ENCODE measurements around the gene BORCS6.
"Not testable (repeated sequence)": the region's sequence is repeated elsewhere in the genome, so short reads cannot be mapped to it uniquely, and the experiment has no call there.

The BORCS6 gene

DNA sequence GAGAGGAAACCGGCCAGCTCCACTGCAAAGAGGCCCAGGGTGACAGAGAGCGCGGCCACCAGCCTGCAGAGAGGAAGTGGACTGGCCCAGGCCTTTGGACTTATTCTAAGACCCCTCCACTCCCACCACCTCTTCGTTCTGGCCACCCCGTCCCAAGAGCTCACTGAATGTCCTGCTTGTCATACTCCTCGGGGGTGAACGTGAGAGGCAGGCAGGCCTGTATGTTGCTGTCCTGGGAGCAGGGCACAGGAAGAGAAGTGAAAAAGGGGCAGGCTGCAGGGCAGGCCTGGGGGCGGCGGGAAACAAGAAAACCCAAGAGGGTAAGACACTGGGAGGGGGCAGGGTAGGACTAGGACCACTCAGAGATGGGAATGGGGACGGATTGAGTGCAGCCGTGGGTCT lies 14.2 kb downstream of the BORCS6 start:
- H3K27ac ChIP-seq (ENCODE audit: low read depth, low read length), result peak overlapping the region; percentile 45

DNA sequence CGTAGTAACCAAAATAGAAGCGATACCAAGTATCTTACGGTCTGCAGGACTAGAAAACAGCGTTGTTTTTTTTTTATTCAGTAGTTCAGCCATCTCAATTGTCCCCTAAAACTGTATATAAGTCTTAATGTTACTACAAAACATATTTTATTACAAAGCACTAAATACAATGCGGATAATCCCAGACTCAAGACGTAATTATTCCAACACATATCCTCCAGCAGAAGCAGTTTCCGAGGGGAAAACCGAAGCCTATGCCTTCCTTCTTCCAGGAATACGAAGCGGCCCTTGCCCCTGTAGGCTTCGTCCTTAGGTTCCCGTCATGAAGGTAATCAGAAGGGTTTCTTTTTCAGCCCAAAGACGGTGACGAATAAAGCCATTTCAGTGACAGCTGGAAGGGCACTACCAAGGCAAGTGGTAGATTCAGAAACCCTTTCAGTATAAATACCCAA lies 16.1 kb downstream of the BORCS6 start:
- no peak for TF ChIP-seq EZH2phosphoT487 (conservative IDR thresholded peaks at IDR 0.05; ENCODE audit: low read length)
- TF ChIP-seq CTCF (IDR thresholded peaks at IDR 0.05; ENCODE audit: insufficient read depth, low read length, poor library complexity, severe bottlenecking), result no peak
- H4K20me1 ChIP-seq (ENCODE audit: low read depth, low read length), result no peaks in the 10 kb centered on the region
- peak overlapping the region; percentile 58 for H3K9ac ChIP-seq (ENCODE audit: low read length)
- peak overlapping the region; percentile 57 for H3K4me3 ChIP-seq (ENCODE audit: insufficient read depth, low read length, poor library complexity, severe bottlenecking)
- peaks cover 28% of the 10 kb centered on the region for H3F3A ChIP-seq (ENCODE audit: insufficient read depth)
- H3K4me2 ChIP-seq (ENCODE audit: low read depth, low read length, poor library complexity, severe bottlenecking), result peak overlapping the region; percentile 86
- H3K9me2 ChIP-seq (replicated peaks; ENCODE audit: insufficient read depth, low read length), result no peaks in the 10 kb centered on the region
- H3K9me3 ChIP-seq (ENCODE audit: insufficient read depth, low read length), result no peaks in the 10 kb centered on the region
- H3K79me2 ChIP-seq (ENCODE audit: insufficient read depth, low read length), result no peaks in the 10 kb centered on the region; the same call in 1 of the 2 replicates
- H2AFZ ChIP-seq (ENCODE audit: low read depth, low read length, severe bottlenecking), result peak overlapping the region; percentile 73
- no peaks in the 10 kb centered on the region for H3K36me3 ChIP-seq (ENCODE audit: low read length)
- peak overlapping the region; percentile 92 for H3K27ac ChIP-seq (ENCODE audit: low read depth, low read length)
- no peaks in the 10 kb centered on the region for H3K27me3 ChIP-seq (ENCODE audit: low read length)

More for the DNA sequence above, 14.2 kb downstream of the BORCS6 start:
- Histone ChIP-seq H3K79me2 (ENCODE audit: insufficient read depth, low read length) (no peaks in the 10 kb centered on the region; the same call in 1 of the 2 replicates), H4K20me1 (ENCODE audit: low read depth, low read length) (no peaks in the 10 kb centered on the region), H3K36me3 (ENCODE audit: low read length) (no peaks in the 10 kb centered on the region), H3K4me3 (ENCODE audit: insufficient read depth, low read length, poor library complexity, severe bottlenecking) (peak overlapping the region; percentile 78), H2AFZ (ENCODE audit: low read depth, low read length, severe bottlenecking) (peak overlapping the region; percentile 86), H3K9me2 (replicated peaks; ENCODE audit: insufficient read depth, low read length) (no peaks in the 10 kb centered on the region), H3K27me3 (ENCODE audit: low read length) (no peaks in the 10 kb centered on the region), H3K9ac (ENCODE audit: low read length) (peak overlapping the region; percentile 87), H3K4me2 (ENCODE audit: low read depth, low read length, poor library complexity, severe bottlenecking) (peak overlapping the region; percentile 91), H3F3A (ENCODE audit: insufficient read depth) (peaks cover 28% of the 10 kb centered on the region), H3K9me3 (ENCODE audit: insufficient read depth, low read length) (no peaks in the 10 kb centered on the region)
- no peak for TF ChIP-seq CTCF (IDR thresholded peaks at IDR 0.05; ENCODE audit: insufficient read depth, low read length, poor library complexity, severe bottlenecking)
- no peak for TF ChIP-seq EZH2phosphoT487 (conservative IDR thresholded peaks at IDR 0.05; ENCODE audit: low read length)

DNA sequence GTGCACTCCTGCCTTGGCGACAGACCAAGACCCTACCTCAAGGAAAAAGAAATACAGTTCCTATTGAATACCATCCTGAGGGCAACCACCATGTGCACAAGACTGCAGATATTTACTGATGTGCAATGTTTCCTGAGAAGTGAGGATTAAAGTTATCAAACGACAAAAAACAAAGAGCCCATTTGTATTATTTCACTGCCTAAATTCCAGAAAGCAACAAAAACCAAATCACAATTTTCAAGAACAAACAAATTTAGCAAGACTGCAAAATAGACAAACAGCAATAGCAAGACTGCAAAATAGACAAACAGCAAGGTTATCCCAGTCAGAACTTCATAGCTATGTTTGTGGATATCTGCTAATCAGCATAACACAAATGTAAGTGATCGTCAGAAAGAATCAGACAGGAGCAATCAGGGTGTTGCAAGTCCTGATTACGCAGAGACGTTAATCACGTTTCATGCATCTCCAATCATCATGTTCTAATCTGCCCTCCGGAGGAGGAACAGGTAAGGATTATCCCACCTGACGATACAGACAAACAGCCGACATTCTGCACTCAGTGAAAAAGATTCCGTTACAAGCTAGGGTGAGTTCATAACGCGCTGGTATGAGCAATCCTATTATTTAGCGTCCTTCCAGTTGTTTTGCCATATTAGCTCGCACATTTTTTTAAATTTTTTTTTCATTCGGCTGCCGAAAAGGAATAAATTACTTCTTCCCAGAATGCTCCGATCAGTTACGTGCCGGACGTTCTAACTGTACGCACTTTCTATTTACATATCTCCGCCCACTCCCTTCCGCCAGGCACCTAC lies 16.7 kb downstream of the BORCS6 start:
- peak overlapping the region; percentile 73 for H2AFZ ChIP-seq (ENCODE audit: low read depth, low read length, severe bottlenecking)

DNA sequence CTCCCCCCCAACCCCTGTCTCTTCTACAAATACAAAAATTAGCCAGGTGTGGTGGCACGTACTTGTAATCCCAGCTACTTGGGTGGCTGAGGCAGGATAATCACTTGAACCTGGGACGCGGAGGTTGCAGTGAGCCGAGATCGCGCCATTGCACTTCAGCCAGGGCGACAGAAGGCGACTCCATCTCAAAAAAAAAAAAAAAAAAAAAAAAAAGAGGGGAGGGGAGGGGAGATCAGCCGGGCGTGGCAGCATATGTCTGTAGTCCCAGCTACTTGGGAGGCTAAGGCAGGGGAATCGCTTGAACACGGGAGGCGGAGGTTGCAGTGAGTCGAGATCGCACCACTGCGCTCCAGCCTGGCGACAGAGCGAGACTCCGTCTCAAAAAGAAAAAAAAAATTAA lies 19.8 kb downstream of the BORCS6 start:
- H3F3A ChIP-seq (ENCODE audit: insufficient read depth), result peaks cover 30% of the 10 kb centered on the region
- not testable (repeated sequence) for H3K27ac ChIP-seq (ENCODE audit: low read depth, low read length); H3K79me2 ChIP-seq (ENCODE audit: insufficient read depth, low read length); H3K9ac ChIP-seq (ENCODE audit: low read length); H4K20me1 ChIP-seq (ENCODE audit: low read depth, low read length); H3K9me2 ChIP-seq (replicated peaks; ENCODE audit: insufficient read depth, low read length); H3K9me3 ChIP-seq (ENCODE audit: insufficient read depth, low read length); H3K4me3 ChIP-seq (ENCODE audit: insufficient read depth, low read length, poor library complexity, severe bottlenecking); H2AFZ ChIP-seq (ENCODE audit: low read depth, low read length, severe bottlenecking); H3K4me2 ChIP-seq (ENCODE audit: low read depth, low read length, poor library complexity, severe bottlenecking); H3K27me3 ChIP-seq (ENCODE audit: low read length); H3K36me3 ChIP-seq (ENCODE audit: low read length)

More for the DNA sequence above, 16.7 kb downstream of the BORCS6 start:
- H4K20me1 ChIP-seq (ENCODE audit: low read depth, low read length), result no peaks in the 10 kb centered on the region
- no peak for TF ChIP-seq EZH2phosphoT487 (conservative IDR thresholded peaks at IDR 0.05; ENCODE audit: low read length)
- TF ChIP-seq CTCF (IDR thresholded peaks at IDR 0.05; ENCODE audit: insufficient read depth, low read length, poor library complexity, severe bottlenecking), result no peak
- H3K36me3 ChIP-seq (ENCODE audit: low read length), result no peaks in the 10 kb centered on the region
- no peaks in the 10 kb centered on the region for H3K9me2 ChIP-seq (replicated peaks; ENCODE audit: insufficient read depth, low read length)
- H3K9me3 ChIP-seq (ENCODE audit: insufficient read depth, low read length), result no peaks in the 10 kb centered on the region
- peaks cover 28% of the 10 kb centered on the region for H3F3A ChIP-seq (ENCODE audit: insufficient read depth)
- peak overlapping the region; percentile 86 for H3K4me2 ChIP-seq (ENCODE audit: low read depth, low read length, poor library complexity, severe bottlenecking)
- H3K4me3 ChIP-seq (ENCODE audit: insufficient read depth, low read length, poor library complexity, severe bottlenecking), result peak overlapping the region; percentile 57
- H3K9ac ChIP-seq (ENCODE audit: low read length), result peak overlapping the region; percentile 58
- H3K27me3 ChIP-seq (ENCODE audit: low read length), result no peaks in the 10 kb centered on the region
- H3K79me2 ChIP-seq (ENCODE audit: insufficient read depth, low read length), result no peaks in the 10 kb centered on the region; the same call in 1 of the 2 replicates
- peak overlapping the region; percentile 92 for H3K27ac ChIP-seq (ENCODE audit: low read depth, low read length)

Measured in SU-DHL-6 (cell line).